Neural progenitor cell (in vitro differentiated cells): Measurements from ENCODE around the gene SENP2. TPM values are rescaled to one million over a fixed set of nuclear protein-coding genes. Genes with fewer than 3 reads are reported as not detected.

Experiments used
- DNase-seq: peaks from one replicate; pipeline ENCODE4 v3.0.0-alpha.2; 2016; ENCODE audit warnings: low spot score
- H2AFZ ChIP-seq: fragments of 200-600 bp; sonication (generic); replicated peaks from 2 replicates; pipeline ENCODE4 v1.6.1; 2016; ENCODE audit warnings: antibody characterized with exemption
- H3F3A ChIP-seq: fragments of 200-600 bp; sonication (generic); 2 replicates; pipeline ENCODE4 v1.6.1; 2016; ENCODE audit warnings: antibody characterized with exemption, low read depth
- H3K27ac ChIP-seq: fragments of 200-600 bp; sonication (generic); 2 replicates; pipeline ENCODE4 v1.5.1; 2016; ENCODE audit warnings: mild to moderate bottlenecking
- H3K27me3 ChIP-seq: fragments of 200-600 bp; sonication (generic); 2 replicates; pipeline ENCODE4 v1.6.1; 2016; ENCODE audit warnings: mild to moderate bottlenecking, moderate library complexity
- H3K36me3 ChIP-seq: fragments of 200-600 bp; sonication (generic); 2 replicates; pipeline ENCODE4 v1.5.1; 2016
- H3K4me1 ChIP-seq: fragments of 200-600 bp; sonication (generic); 2 replicates; pipeline ENCODE4 v1.6.1; 2016; ENCODE audit warnings: mixed run types
- H3K4me2 ChIP-seq: fragments of 200-600 bp; sonication (generic); 2 replicates; pipeline ENCODE4 v1.6.1; 2016
- H3K4me3 ChIP-seq: fragments of 200-600 bp; sonication (generic); 2 replicates; pipeline ENCODE4 v1.5.1; 2016
- H3K79me2 ChIP-seq: fragments of 200-600 bp; sonication (generic); 2 replicates; pipeline ENCODE4 v1.6.1; 2016; ENCODE audit warnings: low read depth
- H3K9ac ChIP-seq: fragments of 200-600 bp; sonication (generic); 2 replicates; pipeline ENCODE4 v1.6.1; 2016
- H3K9me3 ChIP-seq: fragments of 200-600 bp; sonication (generic); 2 replicates; pipeline ENCODE4 v1.5.1; 2016; ENCODE audit warnings: low read depth
- H4K20me1 ChIP-seq: fragments of 200-600 bp; sonication (generic); 2 replicates; pipeline ENCODE4 v1.6.1; 2016; ENCODE audit warnings: low read depth
- H3K27ac Mint-ChIP-seq: 3 replicates; pipeline ENCODE4 v1.8.0; 2021; ENCODE audit warnings: mixed read lengths
- H3K27me3 Mint-ChIP-seq: 2 replicates; pipeline ENCODE4 v1.8.0; 2022; ENCODE audit warnings: low read depth, mild to moderate bottlenecking, inconsistent platforms, moderate library complexity, mixed read lengths; ENCODE audit not compliant: insufficient read depth
- H3K36me3 Mint-ChIP-seq: 3 replicates; pipeline ENCODE4 v1.8.0; 2021; ENCODE audit warnings: mixed read lengths
- H3K4me1 Mint-ChIP-seq: 3 replicates; pipeline ENCODE4 v1.8.0; 2021; ENCODE audit warnings: mixed read lengths
- H3K4me3 Mint-ChIP-seq: 3 replicates; pipeline ENCODE4 v1.8.0; 2021; ENCODE audit warnings: mild to moderate bottlenecking, moderate library complexity, mixed read lengths
- H3K9me3 Mint-ChIP-seq: 3 replicates; pipeline ENCODE4 v1.8.0; 2020; ENCODE audit warnings: mixed read lengths
- EZH2 ChIP-seq: fragments of 200-600 bp; sonication (generic); IDR thresholded peaks from 2 replicates; pipeline ENCODE4 v1.6.1; 2017; ENCODE audit warnings: antibody characterized with exemption, mild to moderate bottlenecking, moderate library complexity
- EZH2phosphoT487 ChIP-seq: fragments of 200-600 bp; sonication (generic); IDR thresholded peaks from 2 replicates; pipeline ENCODE4 v1.6.1; 2017; ENCODE audit warnings: antibody characterized with exemption
- total RNA-seq: library from RNA; depleted of rRNA; stranded (reverse); fragments of >200 nt; gene quantifications from 2 replicates; pipeline ENCODE4 v1.2.3, GENCODE V29; 2015; ENCODE audit warnings: low replicate concordance
- TF ChIP-seq, protein P1 (sequence below): fragments of 200-600 bp; sonication (generic); IDR thresholded peaks from 2 replicates; pipeline ENCODE4 v1.5.1; 2017; ENCODE audit warnings: antibody characterized with exemption, mild to moderate bottlenecking

Gene SENP2
- total RNA-seq, 1 donor from 2014 or later = 48.4 TPM

DNA sequence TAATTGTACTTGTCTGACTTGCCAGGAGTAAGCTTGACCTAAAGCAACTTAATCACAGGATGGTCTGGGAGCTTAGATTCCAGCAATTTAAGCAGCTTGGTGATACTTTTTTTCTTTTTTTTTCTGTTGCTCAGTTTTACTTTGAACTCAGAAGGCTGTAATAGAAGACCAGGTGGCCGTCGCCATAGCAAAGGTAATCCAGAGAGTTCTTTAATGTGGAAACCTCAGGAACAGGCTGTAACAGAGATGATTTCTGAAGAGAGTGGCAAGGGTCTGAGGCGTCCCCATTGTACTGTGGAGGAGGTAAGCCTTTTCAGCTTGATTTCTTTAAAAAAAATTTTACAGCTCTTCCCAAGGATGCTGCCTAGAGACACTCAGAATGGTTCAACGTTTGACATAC, 20.1 kb downstream of the SENP2 start:
- no peak for DNase-seq
- Histone ChIP-seq H3K27me3 (no peaks in the 10 kb centered on the region), H3F3A (no peaks in the 10 kb centered on the region), H3K4me2 (no peak overlapping the region), H2AFZ (no peak overlapping the region), H3K4me3 (no peak overlapping the region), H3K9ac (no peak overlapping the region), H3K4me1 (no peaks in the 10 kb centered on the region), H3K27ac (no peak overlapping the region), H3K36me3 (peaks cover 5% of the 10 kb centered on the region), H3K79me2 (no peaks in the 10 kb centered on the region), H4K20me1 (no peaks in the 10 kb centered on the region), H3K9me3 (no peaks in the 10 kb centered on the region)
- Mint-ChIP-seq H3K4me3 (peak overlapping the region; percentile 37), H3K27ac (peak overlapping the region; percentile 94), H3K36me3 (peaks cover 20% of the 10 kb centered on the region), H3K4me1 (peaks cover 14% of the 10 kb centered on the region), H3K27me3 (no peaks in the 10 kb centered on the region), H3K9me3 (no peaks in the 10 kb centered on the region)
- no peak for TF ChIP-seq EZH2
- TF ChIP-seq, protein P1, sequence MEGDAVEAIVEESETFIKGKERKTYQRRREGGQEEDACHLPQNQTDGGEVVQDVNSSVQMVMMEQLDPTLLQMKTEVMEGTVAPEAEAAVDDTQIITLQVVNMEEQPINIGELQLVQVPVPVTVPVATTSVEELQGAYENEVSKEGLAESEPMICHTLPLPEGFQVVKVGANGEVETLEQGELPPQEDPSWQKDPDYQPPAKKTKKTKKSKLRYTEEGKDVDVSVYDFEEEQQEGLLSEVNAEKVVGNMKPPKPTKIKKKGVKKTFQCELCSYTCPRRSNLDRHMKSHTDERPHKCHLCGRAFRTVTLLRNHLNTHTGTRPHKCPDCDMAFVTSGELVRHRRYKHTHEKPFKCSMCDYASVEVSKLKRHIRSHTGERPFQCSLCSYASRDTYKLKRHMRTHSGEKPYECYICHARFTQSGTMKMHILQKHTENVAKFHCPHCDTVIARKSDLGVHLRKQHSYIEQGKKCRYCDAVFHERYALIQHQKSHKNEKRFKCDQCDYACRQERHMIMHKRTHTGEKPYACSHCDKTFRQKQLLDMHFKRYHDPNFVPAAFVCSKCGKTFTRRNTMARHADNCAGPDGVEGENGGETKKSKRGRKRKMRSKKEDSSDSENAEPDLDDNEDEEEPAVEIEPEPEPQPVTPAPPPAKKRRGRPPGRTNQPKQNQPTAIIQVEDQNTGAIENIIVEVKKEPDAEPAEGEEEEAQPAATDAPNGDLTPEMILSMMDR = no peak

DNA sequence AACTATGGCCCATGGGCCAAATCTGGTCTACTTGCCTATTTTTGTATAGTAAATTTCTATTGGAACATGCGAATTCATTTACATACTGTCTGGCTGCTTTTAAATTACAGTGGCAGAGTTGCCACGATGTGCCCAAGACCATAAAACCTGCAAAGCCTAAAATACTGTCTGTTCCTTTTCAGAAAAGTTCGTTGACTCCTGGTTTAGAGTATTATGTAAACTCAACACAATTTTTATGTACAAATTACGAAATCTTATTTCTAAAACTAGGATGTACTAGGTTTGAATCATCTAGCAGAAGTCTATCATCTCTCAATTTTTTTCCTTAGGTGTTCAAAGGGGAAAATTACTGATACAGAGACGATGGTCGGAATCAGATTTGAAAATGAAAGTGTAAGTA, 26.9 kb downstream of the SENP2 start:
- H3K36me3 Mint-ChIP-seq = peaks cover 17% of the 10 kb centered on the region
- H3K4me2 ChIP-seq = no peak overlapping the region
- no peak overlapping the region for H3K27ac ChIP-seq
- no peak overlapping the region for H3K4me3 Mint-ChIP-seq
- no peak overlapping the region for H3K4me3 ChIP-seq
- H3K9ac ChIP-seq = no peak overlapping the region
- no peaks in the 10 kb centered on the region for H3F3A ChIP-seq
- no peaks in the 10 kb centered on the region for H3K9me3 ChIP-seq
- peaks cover 11% of the 10 kb centered on the region for H3K36me3 ChIP-seq
- no peak for TF ChIP-seq EZH2phosphoT487
- TF ChIP-seq, protein P1 = no peak
- TF ChIP-seq EZH2 = no peak
- H3K27ac Mint-ChIP-seq = no peak overlapping the region
- peaks cover 2% of the 10 kb centered on the region for H3K4me1 Mint-ChIP-seq
- H2AFZ ChIP-seq = no peak overlapping the region
- H4K20me1 ChIP-seq = no peaks in the 10 kb centered on the region
- no peaks in the 10 kb centered on the region for H3K27me3 Mint-ChIP-seq
- no peaks in the 10 kb centered on the region for H3K4me1 ChIP-seq
- no peaks in the 10 kb centered on the region for H3K9me3 Mint-ChIP-seq
- no peak for DNase-seq
- H3K79me2 ChIP-seq = no peaks in the 10 kb centered on the region
- no peaks in the 10 kb centered on the region for H3K27me3 ChIP-seq

DNA sequence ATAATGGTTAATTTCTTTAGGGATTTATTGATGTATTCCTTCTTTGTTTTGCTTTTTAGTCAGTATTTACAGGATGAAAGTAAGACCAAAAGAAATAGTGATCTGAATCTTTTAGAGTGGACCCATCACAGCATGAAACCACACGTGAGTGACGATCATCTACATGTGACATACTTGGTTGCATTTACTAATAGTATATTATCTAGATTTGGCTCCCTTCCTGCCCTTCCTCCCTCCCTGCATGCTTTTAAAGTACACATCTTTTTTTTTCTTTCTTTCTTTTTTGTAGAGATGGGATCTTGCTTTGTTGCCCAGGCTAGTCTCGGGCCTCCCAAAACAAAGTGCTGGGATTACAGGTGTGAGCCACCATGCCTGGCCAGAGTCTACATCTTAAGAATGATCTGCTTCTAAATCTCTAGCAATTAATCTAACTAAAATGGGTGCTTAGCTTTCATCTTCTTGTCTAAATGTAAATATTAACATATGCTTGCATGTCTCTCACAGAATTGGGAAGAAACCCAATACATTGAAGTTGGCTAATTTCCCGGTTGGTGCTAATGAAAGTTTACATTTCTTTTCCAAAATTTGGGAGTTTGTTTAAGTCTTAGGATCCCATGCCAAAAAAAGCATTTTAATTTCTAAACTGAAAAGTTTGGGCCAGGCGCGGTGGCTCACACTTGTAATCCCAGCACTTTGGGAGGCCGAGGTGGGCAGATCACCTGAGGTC, 38.0 kb downstream of the SENP2 start:
- Histone ChIP-seq H2AFZ (no peak overlapping the region), H3F3A (no peaks in the 10 kb centered on the region), H3K9ac (no peak overlapping the region), H4K20me1 (no peaks in the 10 kb centered on the region), H3K4me2 (no peak overlapping the region), H3K27me3 (no peaks in the 10 kb centered on the region), H3K9me3 (no peaks in the 10 kb centered on the region), H3K4me1 (no peaks in the 10 kb centered on the region), H3K27ac (no peak overlapping the region), H3K36me3 (peaks cover 3% of the 10 kb centered on the region), H3K79me2 (no peaks in the 10 kb centered on the region), H3K4me3 (no peak overlapping the region)
- no peaks in the 10 kb centered on the region for H3K27me3 Mint-ChIP-seq
- no peak overlapping the region for H3K27ac Mint-ChIP-seq
- peaks cover 18% of the 10 kb centered on the region for H3K36me3 Mint-ChIP-seq
- TF ChIP-seq EZH2phosphoT487 (no peak), EZH2 (no peak)
- TF ChIP-seq, protein P1 = no peak
- no peaks in the 10 kb centered on the region for H3K4me1 Mint-ChIP-seq
- no peaks in the 10 kb centered on the region for H3K9me3 Mint-ChIP-seq
- no peak for DNase-seq
- no peak overlapping the region for H3K4me3 Mint-ChIP-seq
